Stimulated activated CD4-positive, alpha-beta T cell treated with anti-CD3 and anti-CD28 coated beads, Interleukin-4, amount 100 ng/mL, for 1 hour (primary cell): ENCODE data around the gene CABLES2.

Experiments used
- DNase-seq: peaks from one replicate; pipeline ENCODE4 v3.0.0-alpha.2; 2020

The CABLES2 gene

GRCh38 chr20:62368976-62369814 lies 37.9 kb downstream of the CABLES2 start:
- no peak for DNase-seq

- no peak for DNase-seq
Observed at GRCh38 chr20:62368392-62368975, 38.6 kb downstream of the CABLES2 start.

- DNase-seq, result no peak
Observed at GRCh38 chr20:62367633-62368391, 39.3 kb downstream of the CABLES2 start.

- DNase-seq, result no peak
Observed at GRCh38 chr20:62367136-62367632, 39.9 kb downstream of the CABLES2 start, which contains the start of gene LAMA5. Gene LAMA5 (minus strand): TSS chr20:62367312. CDS start chr20:62367245, 67 bp downstream.

GRCh38 chr20:62366370-62367135 lies 40.5 kb downstream of the CABLES2 start:
- no peak for DNase-seq

GRCh38 chr20:62365814-62366369 lies 41.2 kb downstream of the CABLES2 start:
- no peak for DNase-seq

GRCh38 chr20:62364911-62365736 lies 42.0 kb downstream of the CABLES2 start:
- DNase-seq, result no peak

- no peak for DNase-seq
Observed at GRCh38 chr20:62363920-62364851, 42.9 kb downstream of the CABLES2 start.

GRCh38 chr20:62362991-62363919 lies 43.8 kb downstream of the CABLES2 start:
- DNase-seq, result no peak

- DNase-seq, result no peak
Observed at GRCh38 chr20:62362590-62362940, 44.5 kb downstream of the CABLES2 start.

- no peak for DNase-seq
Observed at GRCh38 chr20:62361799-62362589, 45.1 kb downstream of the CABLES2 start.

GRCh38 chr20:62360854-62361798 lies 46.0 kb downstream of the CABLES2 start:
- no peak for DNase-seq

GRCh38 chr20:62359491-62360121 lies 47.5 kb downstream of the CABLES2 start:
- no peak for DNase-seq

- no peak for DNase-seq
Observed at GRCh38 chr20:62359043-62359490, 48.0 kb downstream of the CABLES2 start.

- DNase-seq, result no peak
Observed at GRCh38 chr20:62358171-62359042, 48.7 kb downstream of the CABLES2 start.
